Astrocyte (in vitro differentiated cells and primary cell): Measurements from ENCODE around the gene ULK3. TPM values are rescaled to one million over a fixed set of nuclear protein-coding genes. Genes with fewer than 3 reads are reported as not detected.

Experiments used
- DNase-seq: peaks from one replicate; pipeline ENCODE4 v3.0.0-alpha.2; 2010; ENCODE audit warnings: low read depth
- FAIRE-seq: peaks from 2 replicates; lab custom pipeline; 2011; peaks lifted over from hg19 to GRCh38; lab: Jason Lieb, UNC
- H2AFZ ChIP-seq: 2 replicates; pipeline ENCODE4 v1.6.0; 2012; ENCODE audit warnings: low read depth, low read length, inconsistent platforms
- H3K27ac ChIP-seq: 2 replicates; pipeline ENCODE4 v1.5.1; 2011; ENCODE audit warnings: low read depth, low read length, inconsistent platforms
- H3K27me3 ChIP-seq: 2 replicates; pipeline ENCODE4 v1.6.0; 2011; ENCODE audit warnings: low read length, inconsistent platforms; ENCODE audit not compliant: insufficient read depth
- H3K36me3 ChIP-seq: 2 replicates; pipeline ENCODE4 v1.5.1; 2011; ENCODE audit warnings: low read length, inconsistent platforms; ENCODE audit not compliant: insufficient read depth
- H3K4me1 ChIP-seq: 2 replicates; pipeline ENCODE4 v1.5.1; 2011; ENCODE audit warnings: low read length, inconsistent platforms; ENCODE audit not compliant: insufficient read depth
- H3K4me2 ChIP-seq: 2 replicates; pipeline ENCODE4 v1.6.0; 2012; ENCODE audit warnings: low read length, inconsistent platforms
- H3K4me3 ChIP-seq: 2 replicates; pipeline ENCODE4 v1.5.1; 2011; ENCODE audit warnings: low read depth, mild to moderate bottlenecking, low read length, inconsistent platforms; ENCODE audit not compliant: insufficient read depth
- H3K79me2 ChIP-seq: 2 replicates; pipeline ENCODE4 v1.6.0; 2012; ENCODE audit warnings: mild to moderate bottlenecking, low read length, inconsistent platforms; ENCODE audit not compliant: insufficient read depth
- H3K9ac ChIP-seq: 2 replicates; pipeline ENCODE4 v1.6.0; 2012; ENCODE audit warnings: mild to moderate bottlenecking, low read length, inconsistent platforms
- H3K9me3 ChIP-seq: 2 replicates; pipeline ENCODE4 v1.5.1; 2012; ENCODE audit warnings: low read depth, mild to moderate bottlenecking, low read length, inconsistent platforms; ENCODE audit not compliant: insufficient read depth
- H4K20me1 ChIP-seq: 2 replicates; pipeline ENCODE4 v1.6.0; 2012; ENCODE audit warnings: low read length, inconsistent platforms; ENCODE audit not compliant: insufficient read depth
- H3K27ac Mint-ChIP-seq: one replicate; pipeline ENCODE4 v1.8.0; 2021; ENCODE audit warnings: mild to moderate bottlenecking, mixed read lengths; ENCODE audit not compliant: unreplicated experiment
- H3K27me3 Mint-ChIP-seq: one replicate; pipeline ENCODE4 v1.8.0; 2021; ENCODE audit warnings: low read depth, mixed read lengths; ENCODE audit not compliant: unreplicated experiment
- H3K36me3 Mint-ChIP-seq: one replicate; pipeline ENCODE4 v1.8.0; 2021; ENCODE audit warnings: low read depth, mixed read lengths; ENCODE audit not compliant: unreplicated experiment
- H3K4me1 Mint-ChIP-seq: one replicate; pipeline ENCODE4 v1.8.0; 2021; ENCODE audit warnings: low read depth, mixed read lengths; ENCODE audit not compliant: unreplicated experiment
- H3K4me3 Mint-ChIP-seq: one replicate; pipeline ENCODE4 v1.8.0; 2021; ENCODE audit warnings: mild to moderate bottlenecking, moderate library complexity, mixed read lengths; ENCODE audit not compliant: unreplicated experiment
- H3K9me3 Mint-ChIP-seq: one replicate; pipeline ENCODE4 v1.8.0; 2021; ENCODE audit warnings: mild to moderate bottlenecking, mixed read lengths; ENCODE audit not compliant: unreplicated experiment
- CTCF ChIP-seq: IDR thresholded peaks from 2 replicates; pipeline ENCODE4 v1.5.1; 2011; ENCODE audit warnings: low read depth, mild to moderate bottlenecking, inconsistent platforms, low read length, moderate library complexity; ENCODE audit not compliant: insufficient read depth
- EZH2 ChIP-seq: IDR thresholded peaks from 2 replicates; pipeline ENCODE4 v1.6.1; 2012; ENCODE audit warnings: mild to moderate bottlenecking, low read length, inconsistent platforms; ENCODE audit not compliant: insufficient read depth
- total RNA-seq: library from RNA; stranded (reverse); gene quantifications from 2 replicates; pipeline ENCODE4 v1.2.1, GENCODE V29; 2021

The ULK3 gene
- total RNA-seq, 1 donor from 2014 or later: 15.6 TPM

GRCh38 chr15:74830868-74831267 is 12.1 kb downstream of the ULK3 start:
- Histone ChIP-seq H4K20me1 (peaks cover 12% of the 10 kb centered on the region), H3K27me3 (peaks cover 23% of the 10 kb centered on the region), H3K27ac (no peak overlapping the region), H3K4me1 (no peaks in the 10 kb centered on the region), H3K4me2 (no peak overlapping the region), H3K9ac (no peak overlapping the region), H3K36me3 (no peaks in the 10 kb centered on the region), H3K4me3 (no peak overlapping the region), H2AFZ (no peak overlapping the region), H3K79me2 (no peaks in the 10 kb centered on the region), H3K9me3 (no peaks in the 10 kb centered on the region)
- Mint-ChIP-seq H3K9me3 (no peaks in the 10 kb centered on the region), H3K27me3 (peaks cover 49% of the 10 kb centered on the region), H3K4me3 (no peak overlapping the region), H3K4me1 (peaks cover 2% of the 10 kb centered on the region), H3K36me3 (peaks cover 5% of the 10 kb centered on the region), H3K27ac (no peak overlapping the region)
- FAIRE-seq (no peak), DNase-seq (no peak)
- TF ChIP-seq EZH2 (no peak), CTCF (no peak)

- peaks cover 56% of the 10 kb centered on the region for H3K27me3 Mint-ChIP-seq
- no peaks in the 10 kb centered on the region for H3K9me3 Mint-ChIP-seq
- Histone ChIP-seq H3K9me3 (no peaks in the 10 kb centered on the region), H3K9ac (no peak overlapping the region), H3K4me1 (no peaks in the 10 kb centered on the region), H3K36me3 (no peaks in the 10 kb centered on the region), H3K4me3 (no peak overlapping the region), H3K27me3 (peaks cover 26% of the 10 kb centered on the region), H4K20me1 (peaks cover 5% of the 10 kb centered on the region), H3K79me2 (no peaks in the 10 kb centered on the region), H2AFZ (no peak overlapping the region), H3K27ac (no peak overlapping the region), H3K4me2 (no peak overlapping the region)
- peaks cover 3% of the 10 kb centered on the region for H3K36me3 Mint-ChIP-seq
- DNase-seq (no peak), FAIRE-seq (no peak)
- no peak for TF ChIP-seq CTCF
- TF ChIP-seq EZH2: no peak
- H3K4me3 Mint-ChIP-seq: no peak overlapping the region
- H3K4me1 Mint-ChIP-seq: peaks cover 2% of the 10 kb centered on the region
- no peak overlapping the region for H3K27ac Mint-ChIP-seq
Observed at GRCh38 chr15:74829991-74830390, 13.0 kb downstream of the ULK3 start.

GRCh38 chr15:74829486-74829885 is 13.5 kb downstream of the ULK3 start:
- Histone ChIP-seq H2AFZ (no peak overlapping the region), H3K4me1 (no peaks in the 10 kb centered on the region), H3K27ac (no peak overlapping the region), H4K20me1 (peaks cover 5% of the 10 kb centered on the region), H3K9ac (no peak overlapping the region), H3K79me2 (no peaks in the 10 kb centered on the region), H3K4me3 (no peak overlapping the region), H3K27me3 (peaks cover 29% of the 10 kb centered on the region), H3K36me3 (no peaks in the 10 kb centered on the region), H3K4me2 (no peak overlapping the region), H3K9me3 (no peaks in the 10 kb centered on the region)
- TF ChIP-seq CTCF (no peak), EZH2 (no peak)
- peaks cover 1% of the 10 kb centered on the region for H3K4me1 Mint-ChIP-seq
- H3K4me3 Mint-ChIP-seq: no peak overlapping the region
- FAIRE-seq (no peak), DNase-seq (no peak)
- H3K9me3 Mint-ChIP-seq: no peaks in the 10 kb centered on the region
- peaks cover 3% of the 10 kb centered on the region for H3K36me3 Mint-ChIP-seq
- no peak overlapping the region for H3K27ac Mint-ChIP-seq
- peaks cover 61% of the 10 kb centered on the region for H3K27me3 Mint-ChIP-seq
